Measurements from ENCODE around the gene TRIM15.

TRIM15 gene

DNA sequence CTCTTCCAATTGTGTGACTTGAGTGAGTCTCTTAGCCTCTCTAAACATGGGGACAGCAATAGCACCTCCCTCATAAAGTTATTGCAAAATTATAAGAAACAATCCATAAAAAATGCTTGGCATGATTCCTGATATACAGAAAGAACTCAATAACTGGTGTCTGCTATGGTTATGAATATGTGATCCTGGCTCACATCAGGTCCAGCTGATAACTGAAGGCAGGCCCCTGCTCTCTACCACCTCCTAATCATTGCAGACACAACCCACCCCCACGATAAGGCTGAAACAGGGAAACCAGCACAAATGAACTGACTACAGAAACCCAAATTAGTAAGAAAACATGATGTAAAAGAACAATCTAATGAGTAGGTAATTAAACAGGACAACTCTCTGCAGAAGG, 5.4 kb downstream of the TRIM15 start:
- Histone ChIP-seq H2BK15ac (replicated peaks; ENCODE audit: low read depth) (no peak overlapping the region), H2BK120ac (ENCODE audit: low read depth, low read length) (no peak overlapping the region), H3K56ac (ENCODE audit: low read length) (no peak overlapping the region), H2AK5ac (ENCODE audit: low read length) (no peak overlapping the region), H3K79me1 (ENCODE audit: low read length) (no peaks in the 10 kb centered on the region), H3K4me1 (ENCODE audit: control insufficient read depth, low read depth, low read length) (no peaks in the 10 kb centered on the region), H3K79me2 (ENCODE audit: control insufficient read depth, insufficient read depth, low read length) (no peaks in the 10 kb centered on the region), H2BK5ac (ENCODE audit: low read length) (no peak overlapping the region), H4K5ac (ENCODE audit: low read length) (no peak overlapping the region), H3K9ac (ENCODE audit: low read length) (no peak overlapping the region), H4K8ac (ENCODE audit: low read depth, low read length) (no peak overlapping the region), H3K27me3 (ENCODE audit: insufficient read depth, low read length, poor library complexity) (peaks cover 12% of the 10 kb centered on the region), H3K18ac (ENCODE audit: low read length) (no peak overlapping the region), H3K4me2 (ENCODE audit: low read length) (no peak overlapping the region), H3K4me3 (ENCODE audit: low read length) (no peak overlapping the region), H3K23ac (ENCODE audit: low read length) (no peak overlapping the region), H3K27ac (ENCODE audit: low read depth, low read length) (no peak overlapping the region), H3K36me3 (ENCODE audit: control insufficient read depth, insufficient read depth, low read length) (no peaks in the 10 kb centered on the region), H3K4ac (ENCODE audit: low read depth, low read length) (no peak overlapping the region)
- no CpG with 5 or more reads among the region's 1 CpG for WGBS (ENCODE audit: extremely low coverage, insufficient coverage, low lambda C conversion rate)
- no peak for DNase-seq

DNA sequence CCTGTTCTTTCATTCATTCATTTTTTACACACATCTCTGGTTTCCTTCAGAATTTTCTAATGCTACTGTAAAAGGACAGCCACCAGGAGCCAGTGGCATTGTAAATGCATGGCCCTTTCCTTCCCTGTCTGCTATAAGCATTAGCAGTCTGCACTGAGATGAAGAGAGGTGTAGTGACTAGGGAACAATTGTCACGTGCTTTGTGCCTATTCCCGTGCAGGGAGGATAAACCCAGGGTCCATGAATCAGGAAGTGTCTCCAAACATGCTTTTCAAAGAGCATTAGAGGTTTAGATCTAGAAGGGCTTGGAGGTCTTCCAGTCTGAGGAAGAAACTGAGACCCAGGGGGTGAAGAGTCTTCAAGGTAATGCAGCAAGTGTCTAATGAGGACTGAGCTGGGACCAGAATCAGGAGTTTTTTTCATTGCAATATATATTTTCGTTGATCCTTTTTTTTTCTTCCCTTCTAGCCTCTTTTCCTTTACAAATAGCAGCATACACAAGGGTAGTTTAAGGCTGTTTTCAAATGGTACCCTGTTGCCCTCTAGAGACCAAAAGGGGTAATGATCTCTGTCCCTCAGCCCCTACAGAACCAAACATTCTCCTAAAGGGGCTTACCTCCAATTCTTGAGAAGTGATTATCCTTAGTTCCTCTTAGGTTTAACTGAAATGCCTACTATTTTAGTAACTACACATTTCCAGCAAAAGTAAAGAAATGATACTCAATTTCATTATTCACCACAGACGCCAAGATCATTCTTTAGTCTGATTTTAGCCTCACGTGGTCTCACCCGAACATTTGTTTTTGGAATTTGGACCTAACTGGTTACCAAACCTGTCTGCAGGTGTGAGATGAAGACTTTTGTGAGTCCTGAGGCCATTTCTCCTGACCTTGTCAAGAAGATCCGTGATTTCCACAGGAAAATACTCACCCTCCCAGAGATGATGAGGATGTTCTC, 6.6 kb downstream of the TRIM15 start:
- Histone ChIP-seq H3K4me3 (ENCODE audit: low read length) (no peak overlapping the region), H3K4me2 (ENCODE audit: low read length) (no peak overlapping the region), H3K27me3 (ENCODE audit: insufficient read depth, low read length, poor library complexity) (peaks cover 13% of the 10 kb centered on the region), H2AK5ac (ENCODE audit: low read length) (no peak overlapping the region), H4K8ac (ENCODE audit: low read depth, low read length) (no peak overlapping the region), H2BK15ac (replicated peaks; ENCODE audit: low read depth) (no peak overlapping the region), H3K36me3 (ENCODE audit: control insufficient read depth, insufficient read depth, low read length) (no peaks in the 10 kb centered on the region), H3K79me1 (ENCODE audit: low read length) (no peaks in the 10 kb centered on the region), H3K79me2 (ENCODE audit: control insufficient read depth, insufficient read depth, low read length) (no peaks in the 10 kb centered on the region), H3K27ac (ENCODE audit: low read depth, low read length) (no peak overlapping the region), H3K4me1 (ENCODE audit: control insufficient read depth, low read depth, low read length) (no peaks in the 10 kb centered on the region), H3K18ac (ENCODE audit: low read length) (no peak overlapping the region), H2BK5ac (ENCODE audit: low read length) (no peak overlapping the region), H3K9ac (ENCODE audit: low read length) (no peak overlapping the region), H3K4ac (ENCODE audit: low read depth, low read length) (no peak overlapping the region), H3K23ac (ENCODE audit: low read length) (no peak overlapping the region), H2BK120ac (ENCODE audit: low read depth, low read length) (no peak overlapping the region), H4K5ac (ENCODE audit: low read length) (no peak overlapping the region), H3K56ac (ENCODE audit: low read length) (no peak overlapping the region)
- WGBS (ENCODE audit: extremely low coverage, insufficient coverage, low lambda C conversion rate) = no CpG with 5 or more reads among the region's 7 CpGs
- peak; percentile 67 for DNase-seq

DNA sequence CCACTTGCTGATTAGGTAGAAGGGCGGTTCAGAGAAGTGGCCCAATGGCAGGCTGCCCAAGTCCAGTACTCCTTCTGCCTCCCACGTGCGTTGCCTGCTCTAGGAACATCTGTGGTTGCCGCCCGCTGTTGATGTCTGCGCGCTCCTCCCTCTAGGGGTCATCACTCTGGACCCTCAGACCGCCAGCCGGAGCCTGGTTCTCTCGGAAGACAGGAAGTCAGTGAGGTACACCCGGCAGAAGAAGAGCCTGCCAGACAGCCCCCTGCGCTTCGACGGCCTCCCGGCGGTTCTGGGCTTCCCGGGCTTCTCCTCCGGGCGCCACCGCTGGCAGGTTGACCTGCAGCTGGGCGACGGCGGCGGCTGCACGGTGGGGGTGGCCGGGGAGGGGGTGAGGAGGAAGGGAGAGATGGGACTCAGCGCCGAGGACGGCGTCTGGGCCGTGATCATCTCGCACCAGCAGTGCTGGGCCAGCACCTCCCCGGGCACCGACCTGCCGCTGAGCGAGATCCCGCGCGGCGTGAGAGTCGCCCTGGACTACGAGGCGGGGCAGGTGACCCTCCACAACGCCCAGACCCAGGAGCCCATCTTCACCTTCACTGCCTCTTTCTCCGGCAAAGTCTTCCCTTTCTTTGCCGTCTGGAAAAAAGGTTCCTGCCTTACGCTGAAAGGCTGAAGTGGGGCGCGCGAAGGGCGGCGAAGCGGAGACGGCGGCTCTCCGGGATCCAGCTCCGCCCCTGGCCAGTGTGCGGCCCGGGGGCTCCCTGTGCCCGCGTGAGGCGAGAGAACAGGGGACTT, 8.5 kb downstream of the TRIM15 start:
- no peak overlapping the region for H2BK15ac ChIP-seq (replicated peaks; ENCODE audit: low read depth)
- peak overlapping the region; percentile 5 for H3K4me3 ChIP-seq (ENCODE audit: low read length)

DNA sequence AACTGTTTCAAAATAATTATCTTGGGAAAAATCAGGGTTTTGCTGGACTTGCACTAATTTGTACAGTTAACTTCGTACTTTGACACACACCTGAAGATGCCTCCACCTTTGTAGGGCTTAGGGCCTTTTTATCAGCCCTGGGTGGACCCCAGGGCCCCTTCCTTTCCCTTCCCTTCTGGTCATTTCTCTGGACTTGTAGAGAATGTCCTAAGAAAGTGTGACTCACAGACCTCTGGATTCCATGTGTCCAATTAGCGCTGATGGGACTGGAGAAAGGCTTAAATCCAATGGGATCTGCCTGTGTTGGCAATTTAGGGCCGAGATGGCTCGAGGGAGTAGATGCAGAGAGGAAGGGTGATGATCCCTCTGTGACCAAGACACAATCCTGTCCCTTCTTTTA, 9.3 kb downstream of the TRIM15 start:
- H3K79me2 ChIP-seq (ENCODE audit: control insufficient read depth, insufficient read depth, low read length) = no peaks in the 10 kb centered on the region
- WGBS (ENCODE audit: extremely low coverage, insufficient coverage, low lambda C conversion rate) = no CpG with 5 or more reads among the region's 4 CpGs
- no peak overlapping the region for H3K23ac ChIP-seq (ENCODE audit: low read length)
- no peak overlapping the region for H3K9ac ChIP-seq (ENCODE audit: low read length)
- H4K8ac ChIP-seq (ENCODE audit: low read depth, low read length) = no peak overlapping the region
- H2BK5ac ChIP-seq (ENCODE audit: low read length) = no peak overlapping the region
- H3K4me3 ChIP-seq (ENCODE audit: low read length) = no peak overlapping the region
- no peaks in the 10 kb centered on the region for H3K4me1 ChIP-seq (ENCODE audit: control insufficient read depth, low read depth, low read length)
- no peaks in the 10 kb centered on the region for H3K79me1 ChIP-seq (ENCODE audit: low read length)
- peaks cover 13% of the 10 kb centered on the region for H3K27me3 ChIP-seq (ENCODE audit: insufficient read depth, low read length, poor library complexity)
- no peak overlapping the region for H4K5ac ChIP-seq (ENCODE audit: low read length)
- no peak overlapping the region for H3K27ac ChIP-seq (ENCODE audit: low read depth, low read length)
- DNase-seq = no peak
- no peaks in the 10 kb centered on the region for H3K36me3 ChIP-seq (ENCODE audit: control insufficient read depth, insufficient read depth, low read length)
- no peak overlapping the region for H3K4ac ChIP-seq (ENCODE audit: low read depth, low read length)
- H3K18ac ChIP-seq (ENCODE audit: low read length) = no peak overlapping the region
- H2AK5ac ChIP-seq (ENCODE audit: low read length) = no peak overlapping the region
- no peak overlapping the region for H2BK120ac ChIP-seq (ENCODE audit: low read depth, low read length)
- H3K56ac ChIP-seq (ENCODE audit: low read length) = no peak overlapping the region
- no peak overlapping the region for H2BK15ac ChIP-seq (replicated peaks; ENCODE audit: low read depth)
- H3K4me2 ChIP-seq (ENCODE audit: low read length) = no peak overlapping the region

More for the DNA sequence above, 8.5 kb downstream of the TRIM15 start:
- no peak overlapping the region for H2AK5ac ChIP-seq (ENCODE audit: low read length)
- peak overlapping the region; percentile 69 for H3K56ac ChIP-seq (ENCODE audit: low read length)
- H2BK120ac ChIP-seq (ENCODE audit: low read depth, low read length) = no peak overlapping the region
- peak; percentile 86 for DNase-seq
- H4K8ac ChIP-seq (ENCODE audit: low read depth, low read length) = no peak overlapping the region
- H3K23ac ChIP-seq (ENCODE audit: low read length) = no peak overlapping the region
- no peaks in the 10 kb centered on the region for H3K79me2 ChIP-seq (ENCODE audit: control insufficient read depth, insufficient read depth, low read length)
- no peaks in the 10 kb centered on the region for H3K4me1 ChIP-seq (ENCODE audit: control insufficient read depth, low read depth, low read length)
- H4K5ac ChIP-seq (ENCODE audit: low read length) = no peak overlapping the region
- H3K4ac ChIP-seq (ENCODE audit: low read depth, low read length) = no peak overlapping the region
- H3K79me1 ChIP-seq (ENCODE audit: low read length) = no peaks in the 10 kb centered on the region
- H3K36me3 ChIP-seq (ENCODE audit: control insufficient read depth, insufficient read depth, low read length) = no peaks in the 10 kb centered on the region
- no CpG with 5 or more reads among the region's 62 CpGs for WGBS (ENCODE audit: extremely low coverage, insufficient coverage, low lambda C conversion rate)
- no peak overlapping the region for H3K27ac ChIP-seq (ENCODE audit: low read depth, low read length)
- peaks cover 13% of the 10 kb centered on the region for H3K27me3 ChIP-seq (ENCODE audit: insufficient read depth, low read length, poor library complexity)
- peak overlapping the region; percentile 64 for H3K4me2 ChIP-seq (ENCODE audit: low read length)
- no peak overlapping the region for H2BK5ac ChIP-seq (ENCODE audit: low read length)
- H3K9ac ChIP-seq (ENCODE audit: low read length) = peak overlapping the region; percentile 31
- no peak overlapping the region for H3K18ac ChIP-seq (ENCODE audit: low read length)

- Histone ChIP-seq H3K4me2 (ENCODE audit: low read length) (no peak overlapping the region), H3K27me3 (ENCODE audit: insufficient read depth, low read length, poor library complexity) (peaks cover 13% of the 10 kb centered on the region), H2AK5ac (ENCODE audit: low read length) (no peak overlapping the region), H2BK15ac (replicated peaks; ENCODE audit: low read depth) (no peak overlapping the region), H2BK120ac (ENCODE audit: low read depth, low read length) (no peak overlapping the region), H3K4ac (ENCODE audit: low read depth, low read length) (no peak overlapping the region), H2BK5ac (ENCODE audit: low read length) (no peak overlapping the region), H4K8ac (ENCODE audit: low read depth, low read length) (no peak overlapping the region), H3K9ac (ENCODE audit: low read length) (no peak overlapping the region), H3K56ac (ENCODE audit: low read length) (no peak overlapping the region), H4K5ac (ENCODE audit: low read length) (no peak overlapping the region), H3K4me3 (ENCODE audit: low read length) (no peak overlapping the region), H3K79me1 (ENCODE audit: low read length) (no peaks in the 10 kb centered on the region), H3K4me1 (ENCODE audit: control insufficient read depth, low read depth, low read length) (no peaks in the 10 kb centered on the region), H3K79me2 (ENCODE audit: control insufficient read depth, insufficient read depth, low read length) (no peaks in the 10 kb centered on the region), H3K27ac (ENCODE audit: low read depth, low read length) (no peak overlapping the region), H3K23ac (ENCODE audit: low read length) (no peak overlapping the region), H3K18ac (ENCODE audit: low read length) (no peak overlapping the region), H3K36me3 (ENCODE audit: control insufficient read depth, insufficient read depth, low read length) (no peaks in the 10 kb centered on the region)
- DNase-seq = no peak
- whole genome bisulfite sequencing (ENCODE audit: extremely low coverage, insufficient coverage, low lambda C conversion rate) = no CpG with 5 or more reads among the region's 2 CpGs
These were observed 12.4 kb downstream of the TRIM15 start for GRCh38 chr6:30175765-30176164.

Data from mesendoderm (in vitro differentiated cells).